ENCODE data around the gene NOTCH2NLA.
"Not testable (repeated sequence)": the region's sequence is repeated elsewhere in the genome, so short reads cannot be mapped to it uniquely, and the experiment has no call there.

The NOTCH2NLA gene

DNA sequence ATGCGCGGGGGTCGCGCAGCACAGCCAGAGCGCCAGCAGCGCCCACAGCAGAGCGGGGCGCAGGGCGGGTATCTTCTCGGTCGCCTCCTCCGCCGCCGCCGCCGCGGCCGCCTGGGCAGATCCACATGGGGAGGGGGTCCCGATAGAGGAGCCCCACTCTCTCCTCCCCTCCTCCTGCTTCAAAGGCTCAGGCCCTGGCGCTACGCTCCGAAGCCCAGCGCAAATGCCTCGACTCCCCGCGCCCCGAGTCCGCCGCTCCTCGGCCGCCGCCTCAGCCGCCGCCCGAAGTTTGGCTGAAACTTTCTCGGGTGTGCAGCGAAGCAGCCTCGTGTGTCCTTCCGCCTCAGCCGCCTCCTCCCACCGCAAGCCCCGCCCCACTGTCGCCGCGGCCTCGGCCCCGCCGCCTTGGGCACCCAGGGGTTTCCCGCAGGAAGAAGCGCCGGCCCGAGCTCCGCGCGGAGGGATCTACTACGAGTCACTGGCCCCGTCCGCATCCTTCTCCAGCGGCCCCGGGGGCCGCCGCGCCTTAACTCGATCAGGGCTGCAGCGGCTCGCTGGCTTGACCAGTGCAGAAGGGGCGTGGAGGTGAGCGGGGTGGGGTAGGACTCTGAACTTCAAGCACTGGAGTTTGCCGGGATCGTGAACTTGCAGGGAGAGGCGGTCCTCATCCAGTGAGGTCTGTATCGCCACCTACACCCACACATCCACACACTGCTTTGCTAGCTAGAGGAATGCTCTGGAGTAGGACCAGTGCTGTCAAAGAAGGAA, at the start of gene NOTCH2NLA:
Gene NOTCH2NLA (minus strand): TSS at position 312 of the 768 bp plus-strand sequence. CDS start 39,684 bp downstream, outside the sequence.
- DNase-seq (ENCODE audit: low read depth): peak; percentile 26

DNA sequence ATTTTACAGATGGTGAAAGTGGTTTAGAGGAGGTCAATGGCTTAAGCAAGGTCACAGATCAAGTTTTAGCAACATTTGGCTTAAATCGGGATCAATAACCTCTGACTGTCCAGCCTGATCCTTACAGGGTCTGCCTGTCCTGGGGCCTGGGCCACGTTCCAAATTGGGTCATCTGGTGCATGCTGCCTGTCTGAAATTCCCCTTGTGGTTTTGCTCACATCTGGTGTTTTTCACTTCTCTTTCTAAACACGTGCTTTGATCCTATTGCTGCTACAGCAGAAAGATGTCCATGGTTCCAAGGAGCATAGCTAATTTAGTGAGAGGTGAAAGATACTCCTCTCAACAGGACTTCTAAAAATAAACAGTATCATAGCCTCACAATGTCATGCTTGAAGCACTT, 49.5 kb upstream of the NOTCH2NLA start:
- DNase-seq (ENCODE audit: low read depth): not testable (repeated sequence)

DNA sequence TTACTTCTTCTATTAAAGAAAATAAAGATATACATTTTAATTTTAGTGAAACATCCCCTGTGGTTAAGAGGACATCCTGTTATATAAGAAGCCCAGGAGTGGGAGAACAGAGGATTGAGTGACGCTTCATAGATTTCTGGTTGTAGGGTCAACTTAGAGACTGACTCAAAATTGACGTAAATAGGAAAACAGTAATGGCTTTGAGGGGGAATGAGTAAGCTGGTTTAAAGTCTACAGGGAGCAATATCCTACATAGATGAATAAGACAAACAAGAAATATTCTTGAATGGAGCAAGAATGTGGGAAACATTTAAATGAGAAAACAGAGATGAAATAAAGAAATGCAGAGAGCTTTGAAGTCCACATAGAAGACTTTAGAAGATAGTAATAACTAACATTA, 48.3 kb upstream of the NOTCH2NLA start:
- DNase-seq (ENCODE audit: low read depth): not testable (repeated sequence)

DNA sequence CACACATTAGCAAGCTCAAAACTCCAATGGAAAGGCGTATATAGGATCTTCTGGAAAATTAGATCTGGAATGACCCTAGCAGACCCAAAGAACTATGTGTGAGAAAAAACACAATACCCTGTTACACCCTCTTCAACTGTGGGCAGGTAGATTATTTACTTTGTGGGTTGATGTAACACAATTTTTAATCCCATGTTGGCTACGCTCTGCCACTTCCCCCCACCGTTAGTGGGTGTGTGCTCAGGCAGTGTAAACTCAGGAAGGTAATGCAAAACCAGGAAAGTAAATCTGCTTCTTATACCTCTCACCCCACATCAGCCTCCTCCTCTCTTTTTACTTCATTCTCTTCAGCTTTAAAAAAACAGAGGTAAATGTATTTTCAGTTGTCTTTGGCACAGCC, 45.3 kb upstream of the NOTCH2NLA start:
- not testable (repeated sequence) for DNase-seq (ENCODE audit: low read depth)

DNA sequence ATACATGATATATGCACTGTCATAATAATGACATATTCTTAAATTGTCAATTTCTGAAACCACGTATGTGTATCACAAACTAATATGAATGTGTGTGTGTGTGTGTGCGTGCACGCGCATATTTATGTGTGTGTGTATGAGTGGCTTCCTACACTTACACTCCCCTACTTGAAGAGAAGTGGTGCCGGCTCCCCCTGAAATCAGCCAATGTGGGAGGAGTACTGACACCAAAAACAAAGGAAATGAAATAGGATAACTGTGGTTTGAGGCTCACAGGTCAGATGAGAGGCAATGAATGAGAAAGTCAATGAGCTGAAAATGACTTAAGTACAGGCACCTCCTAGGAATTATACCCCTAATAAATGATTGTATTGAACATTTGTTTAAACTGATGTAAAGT, 44.4 kb upstream of the NOTCH2NLA start:
- not testable (repeated sequence) for DNase-seq (ENCODE audit: low read depth)

DNA sequence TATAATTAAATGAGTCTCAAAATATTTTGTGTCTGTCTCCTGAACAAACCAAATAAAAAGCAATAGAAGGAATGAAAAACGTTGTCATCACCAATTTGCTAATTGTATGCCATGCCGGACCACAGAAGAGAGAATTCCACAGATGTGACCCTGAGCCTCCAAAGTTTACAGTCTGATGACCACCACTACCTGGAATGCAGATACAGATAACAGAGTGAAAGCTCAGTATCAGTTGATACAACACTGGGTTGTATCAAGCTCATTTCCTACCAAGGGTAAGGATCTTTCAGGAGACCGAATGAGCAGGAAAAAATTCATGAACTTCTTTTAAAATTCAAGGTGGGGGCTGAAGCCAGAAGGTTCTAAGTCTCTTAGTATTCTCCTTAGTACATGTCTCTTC, 43.9 kb upstream of the NOTCH2NLA start:
- DNase-seq (ENCODE audit: low read depth): not testable (repeated sequence)

DNA sequence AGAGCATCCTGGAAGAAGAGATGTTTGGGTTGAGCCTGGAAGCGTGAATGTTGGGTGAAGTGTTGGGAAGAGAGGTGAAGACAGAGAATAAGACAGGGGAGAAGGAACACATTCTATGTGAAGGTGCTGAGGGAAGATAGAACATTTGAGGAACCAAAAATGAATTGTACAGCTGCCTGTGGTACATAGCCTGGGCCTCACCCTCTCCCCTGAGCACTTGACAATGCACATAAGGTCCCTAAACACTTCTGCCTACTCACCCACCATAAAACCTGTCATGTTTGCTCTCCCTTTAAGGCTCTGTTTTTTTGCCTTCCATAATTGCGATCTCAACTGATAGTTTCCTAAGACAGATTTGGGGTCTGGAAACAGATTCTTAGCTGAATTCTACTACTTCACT, 43.2 kb upstream of the NOTCH2NLA start:
- not testable (repeated sequence) for DNase-seq (ENCODE audit: low read depth)

DNA sequence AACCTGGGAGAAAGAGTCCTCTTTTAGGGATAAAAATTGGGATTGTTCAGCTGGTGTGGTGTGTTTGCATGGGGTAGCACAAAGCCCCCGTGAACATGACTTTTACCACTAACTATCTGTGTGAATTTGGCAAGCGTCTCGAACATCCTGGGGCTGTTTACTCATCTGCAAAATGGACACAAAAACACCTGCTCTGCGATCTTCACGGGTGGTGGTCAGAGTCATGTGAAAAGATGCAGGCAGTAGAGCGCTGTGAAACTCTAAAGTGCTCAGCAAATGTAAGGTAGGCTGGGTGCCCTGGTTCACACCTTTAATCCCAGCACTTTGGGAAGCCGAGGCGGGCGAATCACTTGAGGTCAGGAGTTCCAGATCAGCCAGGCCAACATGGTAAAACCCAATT, 41.3 kb upstream of the NOTCH2NLA start:
- not testable (repeated sequence) for DNase-seq (ENCODE audit: low read depth)

DNA sequence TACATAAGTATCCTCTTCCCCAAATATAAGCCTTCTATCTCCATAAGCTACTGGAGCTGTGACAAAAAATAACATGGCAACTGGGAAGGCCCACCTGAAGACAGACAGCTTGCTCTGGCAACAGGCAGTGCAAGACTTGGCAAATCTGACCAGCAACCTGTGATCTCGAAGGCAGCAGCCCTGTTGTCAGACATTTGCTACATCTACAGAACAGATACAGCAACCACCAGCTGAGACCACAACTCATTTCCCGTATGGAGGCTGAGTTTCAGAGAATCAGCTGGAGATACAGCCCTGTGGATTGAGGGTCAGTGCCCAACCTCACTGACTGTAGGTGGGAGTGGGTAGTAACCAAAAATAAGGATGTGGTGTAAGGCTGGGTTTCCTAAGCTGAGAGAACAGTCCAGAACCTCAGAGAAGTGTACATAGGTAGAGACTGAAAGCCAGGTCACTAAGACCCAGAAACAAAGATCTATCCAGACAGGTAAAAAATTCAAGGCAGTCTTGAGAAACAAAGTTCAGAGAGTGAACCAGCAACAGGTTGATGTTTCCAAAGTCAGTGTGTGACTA, 37.4 kb upstream of the NOTCH2NLA start:
- DNase-seq (ENCODE audit: low read depth): not testable (repeated sequence)

DNA sequence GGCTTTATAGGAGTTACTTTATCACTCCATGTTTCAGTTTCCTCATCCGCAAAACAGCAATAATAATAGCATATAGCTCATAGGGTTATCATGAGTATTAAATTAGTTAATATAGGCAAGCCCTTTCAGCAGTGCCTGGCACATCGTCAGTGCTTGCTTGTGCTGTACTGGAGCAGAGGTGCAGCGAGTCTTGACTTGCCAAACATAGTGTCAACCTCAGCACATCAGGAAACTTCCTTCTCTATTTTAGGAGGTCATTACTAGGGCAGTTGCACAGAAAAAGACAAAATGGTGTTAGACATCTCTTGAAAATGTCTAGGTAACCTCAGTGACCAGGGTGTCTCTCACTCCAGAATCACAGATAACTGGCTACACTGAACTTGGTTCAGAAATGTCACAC, 35.9 kb upstream of the NOTCH2NLA start:
- not testable (repeated sequence) for DNase-seq (ENCODE audit: low read depth)

DNA sequence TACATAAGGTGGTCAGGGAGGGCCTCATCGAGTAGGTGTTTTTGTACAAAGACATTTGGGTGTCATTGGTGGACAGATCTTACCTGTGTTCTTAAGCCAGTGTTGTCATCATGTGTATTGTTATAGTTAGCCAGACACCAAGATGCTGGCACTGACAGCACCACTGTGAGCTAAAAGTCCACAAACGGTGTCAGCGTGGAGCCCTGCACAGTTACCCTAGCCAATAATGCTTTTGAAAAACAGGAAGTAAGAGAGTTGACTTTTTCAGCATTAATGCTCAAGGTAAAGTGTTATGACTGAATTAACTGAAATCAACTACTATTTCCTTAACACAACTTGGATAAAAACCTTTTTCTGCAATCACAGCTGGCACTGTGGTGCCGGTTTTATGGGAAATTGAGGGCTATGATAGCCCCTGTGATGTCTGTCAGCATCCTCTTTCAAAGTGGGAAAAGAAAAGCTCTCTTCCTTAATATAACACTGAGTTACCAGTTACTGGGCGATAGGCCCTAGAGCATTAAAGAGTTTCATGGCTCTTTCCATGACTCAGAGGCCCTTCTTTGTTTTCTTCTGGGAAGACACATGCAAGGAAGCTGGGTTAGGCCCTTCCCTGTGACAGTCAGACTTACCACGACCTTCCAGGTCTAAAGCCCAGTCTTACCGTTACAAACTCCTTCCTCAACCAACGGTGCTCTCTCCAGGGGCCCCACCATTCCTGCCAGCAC, 31.3 kb upstream of the NOTCH2NLA start:
- DNase-seq (ENCODE audit: low read depth): not testable (repeated sequence)

DNA sequence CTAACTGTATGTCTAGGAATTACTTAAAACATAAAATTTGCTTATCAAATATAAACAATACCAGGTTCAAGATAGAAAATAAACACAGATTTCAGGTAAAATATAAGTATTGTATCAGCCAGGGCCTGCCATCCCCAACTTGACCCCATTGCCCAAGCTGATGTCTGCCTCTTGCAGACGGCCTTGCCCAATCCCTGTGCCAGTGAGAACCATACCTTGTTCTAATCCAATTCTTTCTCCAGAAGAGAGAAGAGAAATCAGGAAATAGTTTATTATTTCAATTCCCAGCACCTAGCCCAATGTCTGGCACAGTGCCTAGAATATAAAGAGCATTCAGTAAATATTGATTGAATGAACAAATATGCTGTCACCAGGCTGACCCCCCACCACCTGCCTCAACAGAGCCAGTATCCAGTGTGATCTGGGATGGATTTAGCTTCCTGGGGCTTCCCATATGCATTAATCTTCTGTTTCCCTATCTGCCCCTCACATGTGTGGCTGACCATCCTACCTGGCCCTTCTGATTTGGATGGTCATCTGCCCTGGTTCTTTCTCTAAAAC, 29.3 kb upstream of the NOTCH2NLA start:
- DNase-seq (ENCODE audit: low read depth): not testable (repeated sequence)

DNA sequence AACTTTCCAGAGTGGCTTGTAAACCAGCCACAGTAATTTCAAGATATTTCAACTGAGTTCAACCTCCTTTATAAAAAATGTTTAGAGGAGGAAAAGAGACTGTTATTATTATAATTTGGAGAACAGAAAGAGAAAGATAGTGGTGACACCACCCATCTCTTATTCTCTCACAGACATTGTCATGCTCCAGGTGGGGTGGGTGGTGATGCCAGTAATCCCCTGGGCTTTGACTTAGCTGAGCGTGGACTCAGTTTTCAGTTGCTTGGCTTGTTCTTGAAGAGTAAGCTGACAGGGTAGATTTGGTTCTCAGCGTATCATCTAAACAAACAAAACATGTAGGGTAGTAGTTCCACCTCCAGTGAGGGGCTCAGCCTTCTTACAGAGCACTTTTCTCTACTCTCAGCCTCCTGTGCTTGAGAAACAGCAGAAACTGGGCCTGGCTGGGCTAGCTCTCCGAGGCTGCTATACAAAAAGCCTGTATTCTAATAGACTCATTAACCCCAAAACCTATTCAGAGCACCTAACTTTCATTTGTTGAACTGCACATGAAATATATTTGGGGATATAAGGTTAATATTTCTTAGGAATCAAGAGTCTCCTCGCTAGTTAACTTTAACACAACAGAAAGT, 25.9 kb upstream of the NOTCH2NLA start:
- not testable (repeated sequence) for DNase-seq (ENCODE audit: low read depth)

DNA sequence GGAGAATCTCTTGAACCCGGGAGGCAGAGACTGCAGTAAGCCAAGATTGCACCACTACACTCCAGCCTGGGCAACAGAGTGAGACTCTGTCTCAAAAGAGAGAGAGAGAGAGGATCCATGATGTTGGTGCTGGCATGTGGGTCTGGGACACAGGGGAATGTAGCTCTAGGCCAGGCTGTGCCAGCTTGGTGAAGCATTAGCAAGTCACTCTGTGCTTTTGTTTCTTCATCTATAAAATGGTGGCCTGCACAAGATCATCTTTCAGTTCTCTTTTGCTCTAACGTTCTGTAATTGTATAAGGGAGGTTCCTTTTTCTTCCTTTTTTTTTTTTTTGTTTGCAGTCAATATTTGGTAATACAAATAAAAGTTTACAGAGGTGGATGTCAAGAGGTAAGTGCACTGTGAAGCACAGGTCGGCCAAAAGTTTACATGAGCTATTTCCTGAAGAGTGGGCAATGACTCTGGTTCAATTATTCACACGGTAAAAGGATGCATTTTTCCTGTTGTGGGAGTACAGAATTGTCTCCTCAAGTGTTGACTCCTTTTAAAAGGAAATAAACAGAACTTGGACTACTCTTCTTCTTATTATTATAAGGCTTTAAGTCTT, 24.5 kb upstream of the NOTCH2NLA start:
- not testable (repeated sequence) for DNase-seq (ENCODE audit: low read depth)

DNA sequence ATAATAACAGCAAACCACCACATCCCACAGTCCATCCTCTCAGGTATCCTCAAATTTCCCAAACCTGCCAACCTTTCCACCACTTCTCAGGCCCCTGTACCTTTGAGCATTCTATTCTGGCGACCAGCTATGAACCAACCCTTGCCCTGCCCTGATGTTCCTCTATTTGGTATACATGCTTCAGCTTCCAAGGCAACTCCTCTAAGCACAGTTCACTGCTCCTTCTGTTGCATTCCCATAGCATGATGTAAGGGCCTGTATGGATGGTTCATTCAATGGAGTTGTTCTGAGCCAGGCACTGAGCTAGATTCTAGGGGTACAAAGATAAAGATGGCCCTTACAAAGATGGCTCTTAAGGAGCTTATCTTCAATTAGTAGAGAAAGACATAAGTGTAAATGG, 22.7 kb upstream of the NOTCH2NLA start:
- not testable (repeated sequence) for DNase-seq (ENCODE audit: low read depth)

DNA sequence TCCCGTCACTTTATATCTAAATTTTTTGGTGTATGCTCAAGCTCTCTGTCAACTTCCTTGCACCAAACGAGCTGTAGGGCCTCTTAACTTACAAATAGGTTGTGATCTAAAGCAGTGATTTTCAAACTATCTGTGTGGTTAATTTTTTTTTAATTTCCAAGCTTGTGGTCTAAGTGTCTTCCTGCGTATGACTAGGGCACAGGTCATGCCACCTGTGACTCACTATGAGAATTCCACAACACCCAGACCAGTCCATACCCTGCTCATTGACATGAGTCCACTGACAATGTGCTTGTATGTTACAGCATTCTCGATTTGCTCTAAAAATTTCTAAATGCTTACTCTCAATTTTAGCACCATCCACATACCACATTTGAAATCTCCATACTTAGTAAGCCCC, 19.8 kb upstream of the NOTCH2NLA start:
- DNase-seq (ENCODE audit: low read depth): not testable (repeated sequence)

DNA sequence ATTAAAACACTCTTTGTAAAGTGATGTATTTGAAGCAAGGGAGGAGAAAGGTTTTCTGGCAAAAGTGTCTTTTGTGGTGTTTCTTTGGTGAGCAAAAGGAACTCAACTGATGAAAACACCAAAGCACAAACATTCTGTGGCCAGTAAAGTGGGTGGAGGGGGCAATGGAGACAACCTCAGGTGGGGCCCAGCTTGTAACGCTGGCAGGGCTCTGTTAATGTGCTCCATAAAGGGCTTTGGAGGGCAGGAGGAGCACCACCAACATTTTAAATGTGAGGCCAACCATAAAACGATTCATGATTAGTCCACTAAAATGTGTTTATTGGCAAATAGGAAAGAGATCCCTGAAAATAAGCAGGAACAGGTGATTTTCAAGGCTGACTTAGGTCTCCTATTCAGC, 7.8 kb upstream of the NOTCH2NLA start:
- DNase-seq (ENCODE audit: low read depth): not testable (repeated sequence)

DNA sequence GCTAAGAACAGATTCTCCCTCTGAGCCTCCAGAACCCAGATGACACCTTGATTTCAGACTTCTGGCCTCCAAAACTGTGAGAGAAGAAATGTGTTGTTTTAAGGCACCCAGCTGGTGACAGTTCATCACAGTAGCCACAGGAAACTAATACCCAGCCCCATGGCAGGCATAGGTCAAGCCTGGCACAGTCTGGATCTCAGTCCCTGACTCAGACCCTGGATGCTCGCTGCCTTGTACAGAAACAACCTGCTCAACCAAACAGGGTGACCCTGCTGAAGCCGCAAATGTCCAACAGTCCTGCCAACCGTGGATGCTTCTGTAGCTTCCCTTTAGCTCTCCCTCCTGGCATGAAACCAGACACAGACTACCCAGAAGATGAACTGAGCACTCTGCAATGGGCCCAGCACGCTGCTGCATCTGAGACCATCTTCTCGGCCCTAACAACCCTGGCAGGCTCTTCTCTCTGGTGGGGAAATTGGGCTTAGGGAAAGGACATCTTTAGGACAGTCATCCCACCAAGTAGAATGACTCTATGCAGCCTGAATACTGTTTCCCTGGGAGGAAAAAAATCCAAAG, 7.3 kb upstream of the NOTCH2NLA start:
- DNase-seq (ENCODE audit: low read depth): not testable (repeated sequence)

DNA sequence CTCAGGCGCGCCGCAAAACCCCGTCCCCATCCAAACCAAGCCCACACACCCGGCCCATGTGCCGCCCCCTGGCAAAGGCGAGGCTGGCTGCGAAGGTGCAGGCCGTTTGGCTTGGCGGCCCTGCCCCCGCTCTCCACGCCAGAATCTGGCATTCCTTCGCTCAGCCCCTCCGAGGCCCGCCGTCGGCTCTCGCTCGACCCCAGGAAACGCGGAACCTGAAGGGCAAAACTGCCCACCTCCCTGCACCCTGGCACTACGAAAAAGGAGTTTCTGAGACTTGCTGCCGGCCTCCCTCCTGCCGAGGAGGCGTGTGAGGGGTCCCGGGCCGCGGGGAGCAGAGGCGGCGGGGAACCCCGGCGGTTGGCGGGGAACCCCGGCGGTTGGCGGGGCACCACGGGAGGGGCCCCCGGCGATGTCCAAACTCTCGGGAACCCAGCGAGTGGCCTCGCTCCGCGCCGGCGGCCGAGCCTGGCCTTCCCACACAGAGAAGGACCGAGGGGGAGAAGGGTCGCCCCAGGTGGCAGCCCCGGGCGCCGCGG, 608 bp downstream of the NOTCH2NLA start:
- DNase-seq (ENCODE audit: low read depth): peak; percentile 0

DNA sequence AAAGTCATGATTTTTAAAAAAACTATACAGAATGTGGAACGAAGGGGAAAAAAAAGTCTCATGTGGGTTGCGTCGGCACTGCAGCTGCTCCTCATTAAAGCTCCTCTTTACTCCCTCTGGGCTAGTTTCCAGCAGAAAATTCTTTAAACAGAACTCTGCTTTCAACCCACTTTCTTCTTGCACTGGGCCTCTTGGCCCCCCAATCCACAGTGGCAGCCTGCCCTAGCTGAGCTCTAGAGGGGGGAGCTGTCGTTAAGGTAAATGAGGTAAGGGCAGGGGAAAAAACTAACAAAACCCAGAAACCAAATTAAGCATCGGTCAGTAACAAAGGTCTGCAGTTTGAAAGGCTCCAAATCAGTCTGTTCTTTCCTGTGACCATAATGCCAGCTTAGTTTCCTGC, 54.3 kb downstream of the NOTCH2NLA start:
- not testable (repeated sequence) for DNase-seq (ENCODE audit: low read depth)

DNA sequence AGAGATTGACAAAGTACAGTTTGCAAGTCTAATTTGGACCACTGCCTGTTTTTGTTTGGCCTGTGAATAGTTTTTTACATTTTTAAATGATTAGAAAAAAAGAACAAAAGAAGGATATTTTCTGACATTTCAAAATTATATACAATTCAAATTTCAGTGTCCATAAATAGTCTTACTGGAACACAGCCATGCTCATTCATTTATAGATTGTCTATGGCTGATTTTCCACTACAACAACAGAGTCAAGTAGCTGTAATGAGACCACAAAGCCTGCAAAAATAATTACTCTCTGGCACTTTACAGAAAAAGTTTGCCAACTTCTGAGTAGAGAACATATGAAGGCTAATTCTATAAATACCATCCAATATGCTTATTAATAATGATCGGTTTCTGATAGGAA, 61.1 kb downstream of the NOTCH2NLA start:
- DNase-seq (ENCODE audit: low read depth): not testable (repeated sequence)
